Activated B cell treated with CpG ODN at 0.5 μM for 24 hours (primary cell): Measurements from ENCODE around the gene ZFP64. TPM values are rescaled to one million over a fixed set of nuclear protein-coding genes. Genes with fewer than 3 reads are reported as not detected.

Source experiments
- ATAC-seq: fragments of 200-7000 bp; cut with Tn5 transposase; one replicate; pipeline ENCODE4 v1.10.0; 2021; ENCODE audit warnings: low read depth, mild to moderate bottlenecking, moderate library complexity
- CTCF ChIA-PET: fragments of 350-600 bp; sonication (Branson Sonifier 250); formaldehyde crosslinking; loops from one replicate; lab custom pipeline; 2021; ENCODE audit warnings: antibody characterized with exemption; lab: Charles Lee
- POLR2A ChIA-PET: fragments of 350-600 bp; sonication (Branson Sonifier 250); formaldehyde crosslinking; loops from one replicate; lab custom pipeline; 2021; ENCODE audit warnings: antibody characterized with exemption; lab: Charles Lee
- DNase-seq: peaks from one replicate; pipeline ENCODE4 v3.0.0; 2022
- H3K27ac Mint-ChIP-seq: one replicate; pipeline ENCODE4 v1.8.0; 2020; ENCODE audit warnings: mixed read lengths
- H3K27me3 Mint-ChIP-seq: one replicate; pipeline ENCODE4 v1.8.0; 2021; ENCODE audit warnings: mixed read lengths
- H3K36me3 Mint-ChIP-seq: one replicate; pipeline ENCODE4 v1.8.0; 2021; ENCODE audit warnings: low read depth, mixed read lengths
- H3K4me1 Mint-ChIP-seq: one replicate; pipeline ENCODE4 v1.8.0; 2021; ENCODE audit warnings: mixed read lengths
- H3K4me3 Mint-ChIP-seq: one replicate; pipeline ENCODE4 v1.8.0; 2020; ENCODE audit warnings: mild to moderate bottlenecking, mixed read lengths
- H3K9me3 Mint-ChIP-seq: one replicate; pipeline ENCODE4 v1.8.0; 2020; ENCODE audit warnings: mixed read lengths
- intact Hi-C: fragments of 100-400 bp; cut with micrococcal nuclease; formaldehyde crosslinking; loops from one replicate; pipeline ENCODE4 v1.15.1; 2024
- total RNA-seq: library from RNA; stranded (reverse); gene quantifications from 2 replicates; pipeline ENCODE4 v1.2.3, GENCODE V29; 2022
- TF ChIP-seq, protein P1 (sequence below): fragments of 200-600 bp; IDR thresholded peaks from one replicate; pipeline ENCODE4 v1.8.0; 2022; ENCODE audit warnings: antibody characterized with exemption, mild to moderate bottlenecking

ZFP64 gene
- total RNA-seq, 1 donor from 2014 or later, result 14.2 TPM

- DNase-seq (no peak), ATAC-seq (no peak)
- CTCF ChIA-PET, result no interaction called here
- peaks cover 20% of the 10 kb centered on the region for H3K9me3 Mint-ChIP-seq
- POLR2A ChIA-PET, result no interaction called here
- H3K27ac Mint-ChIP-seq, result no peak overlapping the region
- no peaks in the 10 kb centered on the region for H3K36me3 Mint-ChIP-seq
- peaks cover 29% of the 10 kb centered on the region for H3K27me3 Mint-ChIP-seq
- TF ChIP-seq, protein P1, sequence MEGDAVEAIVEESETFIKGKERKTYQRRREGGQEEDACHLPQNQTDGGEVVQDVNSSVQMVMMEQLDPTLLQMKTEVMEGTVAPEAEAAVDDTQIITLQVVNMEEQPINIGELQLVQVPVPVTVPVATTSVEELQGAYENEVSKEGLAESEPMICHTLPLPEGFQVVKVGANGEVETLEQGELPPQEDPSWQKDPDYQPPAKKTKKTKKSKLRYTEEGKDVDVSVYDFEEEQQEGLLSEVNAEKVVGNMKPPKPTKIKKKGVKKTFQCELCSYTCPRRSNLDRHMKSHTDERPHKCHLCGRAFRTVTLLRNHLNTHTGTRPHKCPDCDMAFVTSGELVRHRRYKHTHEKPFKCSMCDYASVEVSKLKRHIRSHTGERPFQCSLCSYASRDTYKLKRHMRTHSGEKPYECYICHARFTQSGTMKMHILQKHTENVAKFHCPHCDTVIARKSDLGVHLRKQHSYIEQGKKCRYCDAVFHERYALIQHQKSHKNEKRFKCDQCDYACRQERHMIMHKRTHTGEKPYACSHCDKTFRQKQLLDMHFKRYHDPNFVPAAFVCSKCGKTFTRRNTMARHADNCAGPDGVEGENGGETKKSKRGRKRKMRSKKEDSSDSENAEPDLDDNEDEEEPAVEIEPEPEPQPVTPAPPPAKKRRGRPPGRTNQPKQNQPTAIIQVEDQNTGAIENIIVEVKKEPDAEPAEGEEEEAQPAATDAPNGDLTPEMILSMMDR, result no peak
- intact Hi-C loops, result no loop called here
- no peak overlapping the region for H3K4me3 Mint-ChIP-seq
- no peaks in the 10 kb centered on the region for H3K4me1 Mint-ChIP-seq
Measured at GRCh38 chr20:52212943-52213342, 21.4 kb upstream of the ZFP64 start.

- ATAC-seq (no peak), DNase-seq (no peak)
- CTCF ChIA-PET, result no interaction called here
- Mint-ChIP-seq H3K36me3 (no peaks in the 10 kb centered on the region), H3K4me1 (no peaks in the 10 kb centered on the region), H3K9me3 (peaks cover 11% of the 10 kb centered on the region), H3K27me3 (peaks cover 30% of the 10 kb centered on the region), H3K4me3 (no peak overlapping the region), H3K27ac (no peak overlapping the region)
- POLR2A ChIA-PET, result no interaction called here
- TF ChIP-seq, protein P1, result no peak
- intact Hi-C loops, result no loop called here
Measured at GRCh38 chr20:52210037-52210990, 18.7 kb upstream of the ZFP64 start.

DNA sequence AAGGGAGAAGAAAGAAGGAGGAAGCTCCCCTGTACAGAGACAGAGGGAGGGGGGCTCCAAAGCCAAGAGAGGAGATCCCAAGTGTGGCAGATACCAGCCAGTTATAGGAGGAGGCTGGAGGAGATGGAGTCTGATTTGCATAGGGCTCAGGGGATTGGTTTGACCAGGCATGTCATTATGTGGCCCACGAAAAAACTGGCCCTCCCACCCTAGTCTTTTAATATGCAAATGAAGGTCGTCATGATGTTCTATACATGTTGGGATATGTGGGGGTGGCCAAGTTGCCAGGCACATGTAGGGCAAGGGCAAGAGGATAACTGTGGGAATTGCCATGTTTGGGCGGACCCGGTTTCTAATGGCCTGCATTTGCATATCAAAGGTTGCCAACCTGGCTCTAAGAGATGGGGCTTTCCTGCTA is 17.6 kb upstream of the ZFP64 start:
- DNase-seq (no peak), ATAC-seq (no peak)
- ChIA-PET CTCF (no interaction called here), POLR2A (no interaction called here)
- Mint-ChIP-seq H3K27ac (no peak overlapping the region), H3K36me3 (no peaks in the 10 kb centered on the region), H3K9me3 (peaks cover 11% of the 10 kb centered on the region), H3K4me1 (no peaks in the 10 kb centered on the region), H3K4me3 (no peak overlapping the region), H3K27me3 (peaks cover 24% of the 10 kb centered on the region)
- intact Hi-C loops, result no loop called here
- TF ChIP-seq, protein P1, result no peak

GRCh38 chr20:52207020-52207810 is 15.6 kb upstream of the ZFP64 start:
- H3K4me3 Mint-ChIP-seq, result no peak overlapping the region
- CTCF ChIA-PET, result no interaction called here
- TF ChIP-seq, protein P1, result no peak
- peaks cover 20% of the 10 kb centered on the region for H3K27me3 Mint-ChIP-seq
- no peak overlapping the region for H3K27ac Mint-ChIP-seq
- DNase-seq, result no peak
- H3K9me3 Mint-ChIP-seq, result peaks cover 7% of the 10 kb centered on the region
- POLR2A ChIA-PET, result no interaction called here
- ATAC-seq, result no peak
- intact Hi-C loops, result no loop called here
- H3K36me3 Mint-ChIP-seq, result no peaks in the 10 kb centered on the region
- H3K4me1 Mint-ChIP-seq, result no peaks in the 10 kb centered on the region

GRCh38 chr20:52204136-52204535 is 12.6 kb upstream of the ZFP64 start:
- CTCF ChIA-PET, result interaction anchor here (1.7 kb wide), 1 partner anchor 13 kb away, joined by 5 read pairs; the partner anchor contains the start of gene ZFP64
- H3K4me1 Mint-ChIP-seq, result no peaks in the 10 kb centered on the region

More at GRCh38 chr20:52204136-52204535, 12.6 kb upstream of the ZFP64 start:
- ATAC-seq (no peak), DNase-seq (no peak)
- TF ChIP-seq, protein P1, result no peak
- H3K9me3 Mint-ChIP-seq, result no peaks in the 10 kb centered on the region
- H3K27me3 Mint-ChIP-seq, result peaks cover 14% of the 10 kb centered on the region
- no peak overlapping the region for H3K27ac Mint-ChIP-seq
- POLR2A ChIA-PET, result no interaction called here
- no peak overlapping the region for H3K4me3 Mint-ChIP-seq
- intact Hi-C loops, result no loop called here
- no peaks in the 10 kb centered on the region for H3K36me3 Mint-ChIP-seq
